Left kidney (tissue), 2 donors: ENCODE data around the gene RPRD1B. TPM values are rescaled to one million over a fixed set of nuclear protein-coding genes. Genes with fewer than 3 reads are reported as not detected.

ENCODE experiments used
- DNase-seq: peaks from one replicate; pipeline ENCODE4 v3.0.0-alpha.2; 2013
- polyA plus RNA-seq: library from polyadenylated mRNA; unstranded; fragments of 120-200 nt; gene quantifications from one replicate; pipeline ENCODE4 v1.2.1, GENCODE V29; 2013; ENCODE audit not compliant: insufficient read length

RPRD1B gene
- polyA plus RNA-seq, 1 donor, result 43.6 TPM

- no peak for DNase-seq
Observed at GRCh38 chr20:38121741-38122140, 88.2 kb downstream of the RPRD1B start.

- DNase-seq, result no peak
Observed at GRCh38 chr20:38123021-38123587, 89.6 kb downstream of the RPRD1B start.

GRCh38 chr20:38125157-38126056, 91.9 kb downstream of the RPRD1B start:
- DNase-seq, result peak; percentile 82

GRCh38 chr20:38126146-38126921, 92.8 kb downstream of the RPRD1B start:
- DNase-seq, result no peak

GRCh38 chr20:38126932-38127621, 93.5 kb downstream of the RPRD1B start:
- no peak for DNase-seq

- no peak for DNase-seq
Observed at GRCh38 chr20:38127920-38128528, 94.5 kb downstream of the RPRD1B start.

- no peak for DNase-seq
Observed at GRCh38 chr20:38128691-38129090, 95.1 kb downstream of the RPRD1B start.

- no peak for DNase-seq
Observed at GRCh38 chr20:38129248-38129865, 95.8 kb downstream of the RPRD1B start.

- no peak for DNase-seq
Observed at GRCh38 chr20:38129893-38130609, 96.5 kb downstream of the RPRD1B start.

GRCh38 chr20:38130687-38131587, 97.4 kb downstream of the RPRD1B start:
- DNase-seq, result no peak

GRCh38 chr20:38131588-38132121, 98.1 kb downstream of the RPRD1B start:
- DNase-seq, result no peak

- no peak for DNase-seq
Observed at GRCh38 chr20:38132156-38132909, 98.8 kb downstream of the RPRD1B start.

- no peak for DNase-seq
Observed at GRCh38 chr20:38132910-38133501, 99.5 kb downstream of the RPRD1B start.

GRCh38 chr20:38133680-38134426, 100.3 kb downstream of the RPRD1B start:
- no peak for DNase-seq

- no peak for DNase-seq
Observed at GRCh38 chr20:38134427-38135270, 101.1 kb downstream of the RPRD1B start.

- no peak for DNase-seq
Observed at GRCh38 chr20:38135271-38135650, 101.7 kb downstream of the RPRD1B start.
